Muscle layer of colon (tissue), 2 donors: ENCODE measurements around the gene HOMER2.

Experiments
- H3K27ac ChIP-seq: one replicate; pipeline ENCODE4 v1.7.0; 2013; ENCODE audit warnings: low read depth, mild to moderate bottlenecking, low read length, moderate library complexity
- H3K27me3 ChIP-seq, 2 donors: one replicate each; pipeline ENCODE4 v1.7.0; 2013; ENCODE audit warnings: low read length in 2 of 2, mild to moderate bottlenecking in 2 of 2; ENCODE audit not compliant: insufficient read depth in 2 of 2, control insufficient read depth in 1 of 2
- H3K36me3 ChIP-seq: one replicate; pipeline ENCODE4 v1.7.0; 2013; ENCODE audit warnings: mild to moderate bottlenecking, low read length; ENCODE audit not compliant: insufficient read depth
- H3K4me1 ChIP-seq: one replicate; pipeline ENCODE4 v1.7.0; 2013; ENCODE audit warnings: mild to moderate bottlenecking, low read length; ENCODE audit not compliant: insufficient read depth
- H3K4me3 ChIP-seq, 2 donors: one replicate each; pipeline ENCODE4 v1.7.0; 2013; ENCODE audit warnings: low read length in 2 of 2, low read depth in 1 of 2, mild to moderate bottlenecking in 1 of 2, moderate library complexity in 1 of 2
- H3K9ac ChIP-seq: one replicate; pipeline ENCODE4 v1.7.0; 2013; ENCODE audit warnings: low read length
- H3K9me3 ChIP-seq: one replicate; pipeline ENCODE4 v1.7.0; 2013; ENCODE audit warnings: mild to moderate bottlenecking, low read length
- donor health status: abdominal sarcoma.
- donor health status: Adenocarcinoma of cecum.

Gene HOMER2

DNA sequence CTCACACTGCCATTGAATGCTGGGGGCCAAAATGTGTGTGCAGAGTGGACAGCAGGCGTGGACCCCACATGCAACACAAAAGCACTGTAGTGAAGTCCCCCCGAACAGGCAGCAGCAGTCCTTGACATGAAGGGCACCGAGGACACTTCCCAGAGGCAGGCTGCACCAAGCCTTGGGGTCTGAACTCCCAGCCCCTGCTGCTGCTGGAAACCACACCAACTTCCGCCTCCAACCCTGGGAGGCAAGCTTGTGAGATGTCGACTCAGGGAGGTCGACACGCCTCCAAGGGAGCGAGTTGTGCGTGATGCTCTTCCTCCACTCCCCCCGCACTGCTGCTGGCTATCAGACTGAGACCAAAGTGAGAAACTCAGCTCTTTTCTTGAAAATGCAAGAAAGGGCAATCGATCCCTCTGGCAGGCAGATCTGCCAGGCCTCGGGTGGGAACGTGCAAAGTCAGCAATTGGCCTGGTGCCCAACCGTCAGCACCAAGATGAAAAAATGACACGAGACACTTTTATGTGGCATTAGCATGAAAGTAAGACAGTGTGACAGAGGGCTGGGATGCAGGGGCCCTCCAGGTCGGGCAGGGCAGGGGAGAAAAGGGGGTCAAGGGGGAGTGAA is 99.5 kb downstream of the HOMER2 start:
- Histone ChIP-seq H3K36me3 (peaks cover 6% of the 10 kb centered on the region), H3K9me3 (no peaks in the 10 kb centered on the region), H3K4me1 (peaks cover 15% of the 10 kb centered on the region), H3K27me3 (no peaks in the 10 kb centered on the region), H3K4me3 (no peak overlapping the region), H3K27ac (no peak overlapping the region), H3K9ac (no peak overlapping the region)

DNA sequence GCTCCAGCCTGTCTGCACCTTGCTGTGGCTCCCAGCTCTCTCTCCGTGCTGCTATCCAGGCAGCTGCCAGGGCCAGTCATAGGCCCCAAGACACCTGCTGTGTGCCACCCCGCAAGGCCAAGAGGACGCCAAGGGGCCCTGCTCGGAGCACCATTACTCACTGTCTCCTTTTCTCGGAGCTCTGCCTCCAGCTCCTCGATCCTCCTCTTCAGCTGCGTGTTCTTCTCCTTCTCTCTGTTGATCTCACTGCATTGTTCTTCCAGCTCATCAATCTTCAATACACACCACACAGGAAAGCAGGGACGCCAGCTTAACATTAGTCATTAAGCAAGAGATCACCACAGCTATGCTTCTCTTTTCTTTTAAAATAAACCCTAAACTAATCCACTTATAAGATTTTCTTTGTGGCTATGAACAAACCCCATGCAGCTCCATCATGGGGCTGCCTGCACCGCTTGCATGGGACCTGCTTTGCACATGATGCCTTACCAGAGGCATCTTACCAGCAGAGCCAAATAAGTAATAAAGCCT is 100.5 kb downstream of the HOMER2 start:
- Histone ChIP-seq H3K36me3 (peaks cover 6% of the 10 kb centered on the region), H3K27me3 (no peaks in the 10 kb centered on the region), H3K4me3 (no peak overlapping the region), H3K9ac (no peak overlapping the region), H3K27ac (no peak overlapping the region), H3K4me1 (peaks cover 15% of the 10 kb centered on the region), H3K9me3 (no peaks in the 10 kb centered on the region)

DNA sequence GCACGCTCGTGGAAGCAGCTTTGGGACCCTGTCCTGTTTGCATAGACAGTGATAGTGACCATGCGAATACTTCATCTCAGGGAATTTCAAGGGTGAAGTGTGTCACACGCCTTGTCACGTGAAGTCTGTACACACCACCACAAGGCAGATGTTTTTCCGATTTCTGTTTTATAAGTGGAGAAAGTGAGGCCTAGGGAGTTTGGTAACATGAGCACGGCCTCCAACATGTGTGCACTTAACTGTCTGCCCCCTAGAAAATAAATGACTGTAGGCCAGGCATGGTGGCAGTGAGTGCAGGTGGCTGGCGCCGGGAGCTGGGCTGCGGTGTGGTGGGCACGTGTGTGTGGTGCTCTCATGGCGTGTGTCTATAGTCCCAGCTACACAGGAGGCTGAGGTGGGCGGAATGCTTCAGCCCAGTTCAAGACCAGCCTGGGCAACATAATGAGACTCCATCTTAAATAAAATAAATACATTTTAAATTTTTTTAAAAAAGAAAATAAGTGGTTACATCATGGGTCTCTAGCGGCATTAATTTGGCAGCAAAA is 101.1 kb downstream of the HOMER2 start:
- H3K9ac ChIP-seq: no peak overlapping the region
- peaks cover 6% of the 10 kb centered on the region for H3K36me3 ChIP-seq
- no peaks in the 10 kb centered on the region for H3K9me3 ChIP-seq
- H3K4me3 ChIP-seq: no peak overlapping the region
- H3K27ac ChIP-seq: no peak overlapping the region
- H3K27me3 ChIP-seq: no peaks in the 10 kb centered on the region
- peaks cover 15% of the 10 kb centered on the region for H3K4me1 ChIP-seq

DNA sequence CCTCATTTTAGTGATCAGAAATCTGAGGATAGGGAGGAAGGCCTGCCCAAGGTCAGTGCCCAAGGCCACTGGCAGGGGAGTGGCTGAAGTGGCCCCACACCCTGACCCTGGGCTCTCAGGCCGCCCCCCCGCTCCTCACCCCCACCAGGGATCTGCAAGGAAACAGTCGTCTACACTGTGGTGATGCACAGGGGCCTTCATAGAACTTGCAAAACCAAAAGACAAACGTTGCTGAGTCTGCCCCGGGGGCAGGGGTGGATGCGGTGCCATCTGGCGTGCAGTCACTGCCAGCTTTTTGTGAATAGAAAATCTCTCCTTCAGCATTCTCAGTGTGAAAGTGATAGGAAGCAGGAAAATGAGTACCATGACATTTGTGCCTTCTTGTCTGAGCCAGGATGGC is 101.8 kb downstream of the HOMER2 start:
- Histone ChIP-seq H3K27ac (no peak overlapping the region), H3K4me1 (peaks cover 15% of the 10 kb centered on the region), H3K9ac (no peak overlapping the region)

DNA sequence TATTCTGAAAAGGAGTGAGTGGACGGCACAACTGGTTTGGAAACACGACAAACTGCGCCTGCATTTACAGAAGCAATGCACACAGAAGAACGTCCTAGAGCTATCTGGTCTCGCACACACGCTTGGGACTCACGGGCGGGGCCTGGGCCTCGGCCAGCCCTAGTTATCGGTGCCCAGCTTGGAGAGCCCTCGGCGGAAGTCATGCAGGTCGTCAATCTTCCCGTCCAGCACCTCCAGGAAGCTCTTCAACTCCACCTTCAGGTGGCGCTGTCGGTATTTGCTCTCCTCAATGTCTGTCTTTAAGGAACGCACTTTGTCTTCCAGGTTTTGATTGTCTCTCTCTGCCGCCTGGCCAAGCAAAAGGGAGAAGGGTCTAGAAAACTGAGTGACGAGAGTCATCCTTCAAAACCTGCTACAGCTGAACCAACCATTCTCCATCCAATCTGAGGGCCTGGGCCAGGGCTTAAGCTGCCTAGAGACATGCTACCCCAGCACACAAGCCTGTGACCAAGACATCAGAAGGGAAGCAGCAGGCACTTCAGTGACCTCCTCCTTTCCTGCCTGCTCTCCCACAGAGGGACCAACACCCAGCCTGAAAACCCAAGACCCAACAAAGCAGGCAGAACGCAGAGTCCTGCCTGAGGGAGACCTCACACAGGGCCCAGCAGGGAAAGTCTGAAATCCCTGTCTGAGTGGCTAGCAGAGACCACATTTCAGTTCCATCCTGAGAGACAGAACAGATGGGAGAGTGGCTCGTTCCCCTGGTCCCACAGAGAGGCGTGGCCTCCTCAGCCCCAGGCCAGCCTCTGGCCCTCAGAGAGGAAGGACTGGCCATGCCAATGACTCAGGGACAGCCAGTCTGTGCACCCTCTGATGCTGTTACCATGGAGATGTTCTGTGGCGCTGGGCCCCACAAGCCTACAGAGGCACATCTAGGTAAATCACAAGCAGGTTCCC is 102.7 kb downstream of the HOMER2 start:
- no peaks in the 10 kb centered on the region for H3K9me3 ChIP-seq
- H3K9ac ChIP-seq: no peak overlapping the region
- peak overlapping the region; percentile 27 for H3K27ac ChIP-seq
- peak overlapping the region in 1 of 2 donors; percentile 18 for H3K4me3 ChIP-seq
- peaks cover 6% of the 10 kb centered on the region for H3K36me3 ChIP-seq
- H3K4me1 ChIP-seq: peaks cover 15% of the 10 kb centered on the region
- no peaks in the 10 kb centered on the region for H3K27me3 ChIP-seq

More for the DNA sequence above, 101.8 kb downstream of the HOMER2 start:
- H3K9me3 ChIP-seq: no peaks in the 10 kb centered on the region
- H3K36me3 ChIP-seq: peaks cover 6% of the 10 kb centered on the region
- no peak overlapping the region for H3K4me3 ChIP-seq
- H3K27me3 ChIP-seq: no peaks in the 10 kb centered on the region

DNA sequence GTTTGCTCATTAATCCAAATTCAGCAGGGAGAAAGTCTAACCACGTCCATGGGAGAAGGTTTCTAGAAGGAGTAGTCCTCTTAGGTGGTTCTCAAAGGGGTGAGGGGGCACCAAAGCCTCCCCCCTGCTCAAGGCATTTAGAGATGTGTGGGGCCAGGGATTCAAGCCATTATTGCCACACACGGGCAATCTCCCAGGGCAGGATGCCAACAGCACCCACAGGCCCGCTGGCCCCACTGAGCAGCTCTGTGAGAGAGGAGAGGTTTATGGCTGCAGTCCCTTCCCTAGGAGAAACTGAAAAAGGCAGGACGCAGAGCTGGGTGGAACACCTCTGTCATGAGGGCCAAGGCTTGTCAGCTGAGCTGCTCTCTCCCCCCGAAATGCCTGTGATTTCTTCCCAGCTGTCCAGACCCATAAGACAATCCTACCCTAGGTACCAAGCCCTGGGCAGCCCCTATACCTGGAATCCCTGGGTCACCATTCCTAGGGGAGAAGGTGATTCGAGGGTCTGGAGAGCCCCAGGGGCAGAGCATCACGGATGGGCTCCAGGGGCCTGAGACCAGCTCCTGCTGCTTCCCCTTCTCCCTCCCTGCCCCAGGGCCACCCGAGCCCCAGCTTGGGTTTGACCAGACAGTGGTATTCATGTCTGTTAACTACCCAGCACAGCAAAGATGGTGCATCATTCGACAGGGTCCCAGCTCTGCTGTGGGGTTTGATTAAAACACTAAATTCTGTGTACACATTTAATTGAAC is 104.1 kb downstream of the HOMER2 start:
- H3K27me3 ChIP-seq: no peaks in the 10 kb centered on the region
- H3K27ac ChIP-seq: no peak overlapping the region
- H3K9me3 ChIP-seq: no peaks in the 10 kb centered on the region
- peaks cover 6% of the 10 kb centered on the region for H3K36me3 ChIP-seq
- H3K9ac ChIP-seq: no peak overlapping the region
- H3K4me3 ChIP-seq: no peak overlapping the region
- peaks cover 15% of the 10 kb centered on the region for H3K4me1 ChIP-seq

DNA sequence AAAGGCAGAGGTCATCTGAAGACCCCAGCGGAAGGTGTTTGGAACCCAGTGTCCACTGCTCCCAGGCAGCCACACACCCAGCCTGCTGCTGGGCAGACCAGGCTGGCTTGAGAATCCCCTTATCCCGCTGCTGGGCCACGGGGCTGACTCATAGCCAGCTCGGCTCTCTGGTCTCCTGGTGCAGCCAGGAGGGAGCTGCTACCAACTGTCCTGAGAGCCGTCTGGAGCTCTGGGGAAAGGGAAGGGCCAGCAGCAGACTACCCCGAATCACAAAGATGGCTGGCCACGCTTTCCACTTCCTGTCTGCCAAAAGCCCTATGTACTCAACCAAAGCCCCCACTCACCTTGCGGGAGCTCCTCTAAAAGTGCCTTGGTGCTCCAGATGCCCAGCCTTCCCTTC is 104.8 kb downstream of the HOMER2 start:
- no peak overlapping the region for H3K9ac ChIP-seq
- no peak overlapping the region for H3K4me3 ChIP-seq
- H3K27ac ChIP-seq: no peak overlapping the region
- peaks cover 6% of the 10 kb centered on the region for H3K36me3 ChIP-seq
- no peaks in the 10 kb centered on the region for H3K9me3 ChIP-seq
- H3K4me1 ChIP-seq: peaks cover 15% of the 10 kb centered on the region
- H3K27me3 ChIP-seq: no peaks in the 10 kb centered on the region

DNA sequence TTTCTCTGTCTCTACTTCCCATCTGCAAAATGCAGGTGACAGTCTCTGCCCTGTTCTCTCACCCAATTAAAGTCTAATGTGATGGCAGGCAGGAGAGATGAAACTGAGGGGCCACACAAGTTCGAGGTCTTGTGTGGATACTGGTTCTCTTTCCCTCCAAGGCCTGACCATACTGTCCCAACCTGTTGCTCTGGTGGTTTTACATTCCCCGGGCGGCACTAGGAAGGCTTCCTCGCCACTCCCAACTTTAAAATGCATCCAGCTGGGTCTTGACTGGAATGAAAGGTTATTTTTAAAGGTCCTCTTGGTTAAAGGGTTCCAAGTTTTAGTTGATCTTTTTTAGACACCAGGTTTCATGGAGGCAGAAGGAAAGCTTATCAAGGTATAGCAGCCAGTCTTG is 105.9 kb downstream of the HOMER2 start:
- Histone ChIP-seq H3K27ac (no peak overlapping the region), H3K27me3 (no peaks in the 10 kb centered on the region), H3K36me3 (peaks cover 6% of the 10 kb centered on the region), H3K4me1 (peaks cover 15% of the 10 kb centered on the region), H3K4me3 (no peak overlapping the region), H3K9ac (no peak overlapping the region), H3K9me3 (no peaks in the 10 kb centered on the region)

DNA sequence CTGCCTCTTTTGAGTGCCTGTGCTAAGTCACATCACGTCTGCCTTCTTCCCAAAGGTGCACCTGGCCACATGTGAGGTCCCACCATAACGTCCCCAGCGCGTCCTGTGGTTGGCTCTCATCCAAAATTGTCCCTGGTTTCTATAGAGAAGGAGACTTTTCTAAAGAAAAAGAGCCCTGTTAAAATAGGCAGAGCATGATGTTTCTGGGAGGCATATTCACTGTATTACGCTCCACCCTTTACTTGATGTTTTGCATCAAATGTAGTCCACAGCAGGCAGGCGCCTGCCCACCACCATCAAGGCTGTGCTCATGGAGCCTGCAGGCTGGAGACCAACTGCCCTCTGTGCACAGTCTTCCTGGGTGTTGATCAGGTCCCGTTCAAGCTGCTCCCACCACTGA is 106.8 kb downstream of the HOMER2 start:
- H3K9ac ChIP-seq: no peak overlapping the region
- no peak overlapping the region for H3K27ac ChIP-seq
- peaks cover 15% of the 10 kb centered on the region for H3K4me1 ChIP-seq
- H3K36me3 ChIP-seq: no peaks in the 10 kb centered on the region
- no peaks in the 10 kb centered on the region for H3K27me3 ChIP-seq
- H3K9me3 ChIP-seq: no peaks in the 10 kb centered on the region
- H3K4me3 ChIP-seq: no peak overlapping the region

DNA sequence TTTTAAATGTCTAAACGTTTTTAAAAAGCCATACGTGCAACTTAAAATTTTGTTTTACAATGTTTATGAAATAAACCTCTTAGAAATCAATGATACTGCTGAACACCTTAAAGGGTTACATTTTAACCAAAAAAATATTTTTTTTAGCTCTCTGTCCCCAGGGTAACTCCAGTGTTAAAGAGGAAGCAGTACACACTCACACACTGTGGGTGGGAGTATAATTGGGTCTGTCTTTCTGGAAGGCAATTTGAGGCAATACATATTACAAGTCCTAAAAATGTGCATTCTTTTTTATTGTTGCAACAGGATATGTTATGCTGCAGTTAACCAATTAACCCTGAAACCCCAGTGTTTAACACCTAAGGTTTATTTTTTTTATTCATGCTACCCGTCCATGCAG is 109.0 kb downstream of the HOMER2 start:
- Histone ChIP-seq H3K27me3 (no peaks in the 10 kb centered on the region), H3K27ac (no peak overlapping the region), H3K9ac (no peak overlapping the region), H3K36me3 (no peaks in the 10 kb centered on the region), H3K4me1 (no peaks in the 10 kb centered on the region), H3K9me3 (no peaks in the 10 kb centered on the region), H3K4me3 (no peak overlapping the region)

DNA sequence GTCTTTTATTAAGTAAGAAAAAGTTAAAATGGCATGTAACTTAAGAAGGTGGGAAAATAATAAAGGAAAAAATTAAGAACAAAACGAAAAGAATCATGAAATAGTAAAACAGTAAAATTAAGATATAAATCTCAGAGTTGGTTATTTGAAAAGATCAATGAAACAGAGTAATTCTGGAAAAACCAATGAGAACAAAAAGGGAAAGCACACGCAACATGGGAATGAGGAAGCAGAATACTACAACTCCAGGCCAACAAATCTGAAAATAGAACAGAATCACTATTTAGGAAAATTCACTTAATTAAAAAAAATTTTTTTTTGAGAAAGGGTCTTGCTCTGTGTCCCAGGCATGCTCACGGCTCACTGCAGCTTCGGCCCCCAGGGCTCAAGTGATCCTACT is 112.4 kb downstream of the HOMER2 start:
- Histone ChIP-seq H3K27ac (no peak overlapping the region), H3K36me3 (peaks cover 18% of the 10 kb centered on the region), H3K27me3 (no peaks in the 10 kb centered on the region)

More for the DNA sequence above, 112.4 kb downstream of the HOMER2 start:
- no peak overlapping the region for H3K4me3 ChIP-seq
- no peaks in the 10 kb centered on the region for H3K9me3 ChIP-seq
- H3K4me1 ChIP-seq: no peaks in the 10 kb centered on the region
- H3K9ac ChIP-seq: no peak overlapping the region
